Endothelial cell of umbilical vein (primary cell): ENCODE measurements around the gene STK17A. TPM values are rescaled to one million over a fixed set of nuclear protein-coding genes. Genes with fewer than 3 reads are reported as not detected.

Source experiments
- BruUV-seq: library from RNA; stranded (reverse); fragments of 400-500 nt; replicated peaks from 2 replicates; lab custom pipeline; 2021; lab: Mats Ljungman, UMichigan
- CTCF ChIA-PET: fragments of 300-600, 350-600 bp; sonication (Branson Sonifier 250); formaldehyde crosslinking; loops from one replicate; lab custom pipeline; 2021; ENCODE audit warnings: antibody characterized with exemption, inconsistent platforms; lab: Charles Lee
- POLR2A ChIA-PET: fragments of 300-600, 350-600 bp; sonication (Branson Sonifier 250); formaldehyde crosslinking; loops from one replicate; lab custom pipeline; 2021; ENCODE audit warnings: antibody characterized with exemption, inconsistent platforms; lab: Charles Lee
- DNase-seq: peaks from one replicate; pipeline ENCODE4 v3.0.0-alpha.2; 2011; ENCODE audit warnings: low read depth, low spot score
- FAIRE-seq: peaks from 2 replicates; lab custom pipeline; 2011; peaks lifted over from hg19 to GRCh38; lab: Jason Lieb, UNC
- H2AFZ ChIP-seq: 2 replicates; pipeline ENCODE4 v1.6.0; 2012; ENCODE audit warnings: low read depth, low read length, control low read depth, inconsistent platforms
- H3K27ac ChIP-seq: 2 replicates; pipeline ENCODE4 v1.5.1; 2011; ENCODE audit warnings: low read depth, mild to moderate bottlenecking, control low read depth, low read length, moderate library complexity; ENCODE audit not compliant: insufficient read depth
- H3K27me3 ChIP-seq, 2 experiments: 2 replicates each; pipeline versions ENCODE4 v1.6.0 to v1.6.1; 2011; ENCODE audit warnings: low read length in 2 of 2, mixed read lengths in 1 of 2; ENCODE audit not compliant: control insufficient read depth in 2 of 2, insufficient read depth in 2 of 2
- H3K36me3 ChIP-seq, 2 experiments: 2 replicates in 1 of 2; 3 replicates in 1 of 2; pipeline ENCODE4 v1.5.1; 2011; ENCODE audit warnings: low read length in 2 of 2, mild to moderate bottlenecking in 1 of 2, moderate library complexity in 1 of 2; ENCODE audit not compliant: control insufficient read depth in 2 of 2, insufficient read depth in 2 of 2; ENCODE audit errors: extremely low read depth in 1 of 2
- H3K4me1 ChIP-seq: 3 replicates; pipeline ENCODE4 v1.5.1; 2011; ENCODE audit warnings: mild to moderate bottlenecking, low read length; ENCODE audit not compliant: control insufficient read depth, insufficient read depth; ENCODE audit errors: extremely low read depth
- H3K4me2 ChIP-seq: 2 replicates; pipeline ENCODE4 v1.6.1; 2011; ENCODE audit warnings: low read length, control low read depth, mixed read lengths; ENCODE audit not compliant: insufficient read depth
- H3K4me3 ChIP-seq, 3 experiments: fragments of 200-600 bp in 1 of 3; sonication (generic), shearing (Covaris generic) in 1 of 3; replicated peaks in 1 of 3; 2 replicates each; pipeline ENCODE4 v1.5.1; 2011 to 2016; ENCODE audit warnings: control low read depth in 3 of 3, low read length in 3 of 3, mild to moderate bottlenecking in 2 of 3, inconsistent platforms in 1 of 3, low read depth in 1 of 3, moderate library complexity in 1 of 3; ENCODE audit not compliant: insufficient read depth in 1 of 3
- H3K79me2 ChIP-seq: 2 replicates; pipeline ENCODE4 v1.6.0; 2012; ENCODE audit warnings: low read length, inconsistent platforms; ENCODE audit not compliant: control insufficient read depth, insufficient read depth
- H3K9ac ChIP-seq: replicated peaks from 2 replicates; pipeline ENCODE3; 2011; ENCODE audit warnings: low read length, control low read depth; ENCODE audit not compliant: insufficient read depth; ENCODE audit errors: extremely low read depth
- H3K9me1 ChIP-seq: replicated peaks from 3 replicates; pipeline ENCODE4 v1.6.0; 2011; ENCODE audit warnings: mild to moderate bottlenecking, low read length; ENCODE audit not compliant: control insufficient read depth, insufficient read depth; ENCODE audit errors: extremely low read depth
- H3K9me3 ChIP-seq: replicated peaks from 2 replicates; pipeline ENCODE4 v1.5.1; 2012; ENCODE audit warnings: low read length, inconsistent platforms; ENCODE audit not compliant: control insufficient read depth, insufficient read depth
- H4K20me1 ChIP-seq: replicated peaks from 2 replicates; pipeline ENCODE3; 2011; ENCODE audit warnings: mild to moderate bottlenecking, low read length; ENCODE audit not compliant: control insufficient read depth, insufficient read depth; ENCODE audit errors: extremely low read depth
- EZH2 ChIP-seq: IDR thresholded peaks from 2 replicates; pipeline ENCODE4 v1.6.1; 2012; ENCODE audit warnings: borderline replicate concordance, low read depth, mild to moderate bottlenecking, moderate library complexity, low read length, inconsistent platforms; ENCODE audit not compliant: severe bottlenecking
- FOS ChIP-seq: IDR thresholded peaks from 2 replicates; pipeline ENCODE4 v1.6.1; 2011; ENCODE audit warnings: mild to moderate bottlenecking, low read length, moderate library complexity, borderline replicate concordance; ENCODE audit not compliant: insufficient read depth
- GATA2 ChIP-seq: IDR thresholded peaks from 2 replicates; pipeline ENCODE4 v1.7.0; 2011; ENCODE audit warnings: low read depth, mild to moderate bottlenecking, moderate library complexity, mixed read lengths, low read length; ENCODE audit not compliant: insufficient read length, insufficient read depth
- JUN ChIP-seq: IDR thresholded peaks from 2 replicates; pipeline ENCODE4 v1.6.1; 2011; ENCODE audit warnings: borderline replicate concordance, low read depth; ENCODE audit not compliant: insufficient read length, insufficient read depth
- MYC ChIP-seq: IDR thresholded peaks from one replicate; pipeline ENCODE4 v1.6.1; 2011; ENCODE audit warnings: mild to moderate bottlenecking, low read depth, low read length
- POLR2A ChIP-seq: IDR thresholded peaks from 2 replicates; pipeline ENCODE4 v1.6.1; 2012; ENCODE audit warnings: low read depth, mild to moderate bottlenecking, control low read depth, low read length
- POLR2AphosphoS5 ChIP-seq: IDR thresholded peaks from 2 replicates; pipeline ENCODE4 v1.6.1; 2012; ENCODE audit warnings: low read depth, mild to moderate bottlenecking, control low read depth, low read length, moderate library complexity; ENCODE audit not compliant: insufficient read depth
- dilution Hi-C: fragments of 300-500 bp; cut with MboI; formaldehyde crosslinking; loops from one replicate; pipeline ENCODE4 v1.15.0; 2019; ENCODE audit warnings: low sequenced_read_pairs; ENCODE audit not compliant: extremely low pct_ligation_motif_present
- intact Hi-C: fragments of 100-400 bp; cut with micrococcal nuclease; formaldehyde crosslinking; loops from one replicate; pipeline ENCODE4 v1.10.0; 2022
- polyA plus RNA-seq, 4 experiments: library from polyadenylated mRNA; depleted of rRNA in 3 of 4; stranded (reverse) in 3 of 4; unstranded in 1 of 4; fragments of >200 nt; gene quantifications; 2 replicates each; pipeline versions ENCODE4 v1.2.1 to v1.2.3, GENCODE V29; 2011 to 2012; ENCODE audit warnings: missing spikeins in 1 of 4
- total RNA-seq: library from RNA; stranded (reverse); gene quantifications from 2 replicates; pipeline ENCODE4 v1.2.3, GENCODE V29; 2021
- TF ChIP-seq, protein P1 (sequence below): IDR thresholded peaks from 2 replicates; pipeline ENCODE4 v1.6.1; 2011; ENCODE audit not compliant: insufficient read depth, insufficient read length
- TF ChIP-seq, protein P2 (sequence below), 2 donors: IDR thresholded peaks; 1 replicate in 1 of 2; 2 replicates in 1 of 2; pipeline ENCODE4 v1.5.1; 2011; ENCODE audit warnings: low read length in 2 of 2, mild to moderate bottlenecking in 2 of 2, moderate library complexity in 2 of 2, control low read depth in 1 of 2, inconsistent platforms in 1 of 2, low read depth in 1 of 2; ENCODE audit not compliant: insufficient read depth in 1 of 2; ENCODE audit errors: extremely low read depth in 1 of 2

STK17A gene
- total and polyA plus RNA-seq, 2 donors (not counting 3 experiments of a cell fraction or from before 2014, with no cell fraction given): 11.7 to 58.8 TPM

DNA sequence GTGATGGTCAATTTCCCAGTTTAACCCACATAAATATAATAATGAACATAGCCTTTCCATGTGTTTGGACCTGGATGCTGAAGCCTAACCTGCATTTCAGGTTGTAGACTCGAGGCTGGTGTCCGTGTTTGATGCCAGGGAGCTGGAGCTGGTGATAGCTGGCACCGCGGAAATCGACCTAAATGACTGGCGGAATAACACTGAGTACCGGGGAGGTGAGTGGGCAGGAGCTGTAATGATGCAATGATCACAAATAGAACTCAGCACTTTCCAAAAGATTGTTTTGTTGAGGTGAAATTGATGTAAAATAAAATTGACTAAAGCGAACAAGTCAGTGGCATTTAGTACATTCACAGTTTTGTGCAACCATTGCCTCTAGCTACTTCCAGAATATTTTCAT is 30.8 kb upstream of the STK17A start:
- POLR2A ChIA-PET: no interaction called here
- Histone ChIP-seq H3K4me2 (no peak overlapping the region), H3K4me3 (no peak overlapping the region), H3K27ac (no peak overlapping the region), H3K79me2 (no peaks in the 10 kb centered on the region), H4K20me1 (no peaks in the 10 kb centered on the region), H3K9ac (no peak overlapping the region), H3K36me3 (no peaks in the 10 kb centered on the region), H3K4me1 (no peaks in the 10 kb centered on the region), H3K9me3 (no peaks in the 10 kb centered on the region), H2AFZ (no peak overlapping the region), H3K27me3 (peaks cover 3 to 8% of the 10 kb centered on the region in 2 experiments), H3K9me1 (no peaks in the 10 kb centered on the region)
- BruUV-seq: no TSS peak
- FAIRE-seq (no peak), DNase-seq (no peak)
- CTCF ChIA-PET: no interaction called here
- dilution Hi-C loops (no loop called here), intact Hi-C loops (no loop called here)
- TF ChIP-seq GATA2 (no peak), FOS (no peak), POLR2A (no peak), EZH2 (no peak), JUN (no peak), MYC (no peak), POLR2AphosphoS5 (no peak)
- TF ChIP-seq, protein P1, sequence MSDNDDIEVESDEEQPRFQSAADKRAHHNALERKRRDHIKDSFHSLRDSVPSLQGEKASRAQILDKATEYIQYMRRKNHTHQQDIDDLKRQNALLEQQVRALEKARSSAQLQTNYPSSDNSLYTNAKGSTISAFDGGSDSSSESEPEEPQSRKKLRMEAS: no peak
- TF ChIP-seq, protein P2, sequence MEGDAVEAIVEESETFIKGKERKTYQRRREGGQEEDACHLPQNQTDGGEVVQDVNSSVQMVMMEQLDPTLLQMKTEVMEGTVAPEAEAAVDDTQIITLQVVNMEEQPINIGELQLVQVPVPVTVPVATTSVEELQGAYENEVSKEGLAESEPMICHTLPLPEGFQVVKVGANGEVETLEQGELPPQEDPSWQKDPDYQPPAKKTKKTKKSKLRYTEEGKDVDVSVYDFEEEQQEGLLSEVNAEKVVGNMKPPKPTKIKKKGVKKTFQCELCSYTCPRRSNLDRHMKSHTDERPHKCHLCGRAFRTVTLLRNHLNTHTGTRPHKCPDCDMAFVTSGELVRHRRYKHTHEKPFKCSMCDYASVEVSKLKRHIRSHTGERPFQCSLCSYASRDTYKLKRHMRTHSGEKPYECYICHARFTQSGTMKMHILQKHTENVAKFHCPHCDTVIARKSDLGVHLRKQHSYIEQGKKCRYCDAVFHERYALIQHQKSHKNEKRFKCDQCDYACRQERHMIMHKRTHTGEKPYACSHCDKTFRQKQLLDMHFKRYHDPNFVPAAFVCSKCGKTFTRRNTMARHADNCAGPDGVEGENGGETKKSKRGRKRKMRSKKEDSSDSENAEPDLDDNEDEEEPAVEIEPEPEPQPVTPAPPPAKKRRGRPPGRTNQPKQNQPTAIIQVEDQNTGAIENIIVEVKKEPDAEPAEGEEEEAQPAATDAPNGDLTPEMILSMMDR (IDR thresholded peaks at IDR 0.05; ENCODE audit: extremely low read depth in 1 of 2, insufficient read depth in 1 of 2, low read depth in 1 of 2, low read length in 2 of 2): no peak
